Daoy (cell line): ENCODE results near the gene CDC25B. TPM values are rescaled to one million over a fixed set of nuclear protein-coding genes. Genes with fewer than 3 reads are reported as not detected.

Experiments
- DNase-seq: peaks from one replicate; pipeline ENCODE4 v3.0.0-alpha.2; 2015; ENCODE audit warnings: low read depth
- total RNA-seq: library from RNA; depleted of rRNA; stranded (reverse); fragments of >200 nt; shearing (Covaris generic); gene quantifications from 2 replicates; pipeline ENCODE4 v1.2.3, GENCODE V29; 2014

The CDC25B gene
- total RNA-seq, 1 experiment from 2014 or later = 39.7 TPM

GRCh38 chr20:3803854-3804253, 7.7 kb downstream of the CDC25B start:
- no peak for DNase-seq

GRCh38 chr20:3804254-3804751, 8.2 kb downstream of the CDC25B start:
- no peak for DNase-seq

- DNase-seq = no peak
These were observed 8.7 kb downstream of the CDC25B start for GRCh38 chr20:3804781-3805180.

GRCh38 chr20:3808544-3808943, 12.4 kb downstream of the CDC25B start:
- DNase-seq = no peak

- peak; percentile 99 for DNase-seq
These were observed 15.6 kb downstream of the CDC25B start for GRCh38 chr20:3811467-3812258.

GRCh38 chr20:3812259-3812681, 16.2 kb downstream of the CDC25B start:
- no peak for DNase-seq

- DNase-seq = no peak
These were observed 17.1 kb downstream of the CDC25B start for GRCh38 chr20:3812975-3813847.

- no peak for DNase-seq
These were observed 17.9 kb downstream of the CDC25B start for GRCh38 chr20:3813848-3814581.

GRCh38 chr20:3814928-3815495, 18.9 kb downstream of the CDC25B start:
- DNase-seq = no peak

GRCh38 chr20:3815703-3816315, 19.7 kb downstream of the CDC25B start:
- no peak for DNase-seq

GRCh38 chr20:3818155-3819151, 22.3 kb downstream of the CDC25B start:
- DNase-seq = peak; percentile 80

- no peak for DNase-seq
These were observed 23.4 kb downstream of the CDC25B start for GRCh38 chr20:3819411-3820047.

GRCh38 chr20:3820048-3820900, 24.2 kb downstream of the CDC25B start, which contains the start of gene AP5S1:
Gene AP5S1, plus strand, starts transcription at chr20:3820547. Its CDS starts 1,571 bp downstream, at chr20:3822118.
- DNase-seq = peak; percentile 97

- peak; percentile 54 for DNase-seq
These were observed 25.0 kb downstream of the CDC25B start for GRCh38 chr20:3820901-3821727.

GRCh38 chr20:3821996-3822395, 25.9 kb downstream of the CDC25B start:
- DNase-seq = no peak

GRCh38 chr20:3823881-3824280, 27.8 kb downstream of the CDC25B start:
- DNase-seq = no peak

GRCh38 chr20:3825526-3825925, 29.4 kb downstream of the CDC25B start:
- DNase-seq = no peak
